ENCODE data around the gene CACNA1G. TPM values are rescaled to one million over a fixed set of nuclear protein-coding genes. Genes with fewer than 3 reads are reported as not detected.

Gene CACNA1G
- total RNA-seq, 1 experiment from 2014 or later = 6.7 TPM

GRCh38 chr17:50602836-50603235 lies 42.3 kb downstream of the CACNA1G start:
- POLR2A ChIA-PET = no interaction called here
- CTCF ChIA-PET = interaction anchor here (0.5 to 3.3 kb wide), 11 partner anchors 10 to 109 kb away, joined by 3 to 15 read pairs (median 3); partner anchors contain the start of gene CACNA1G

More at GRCh38 chr17:50602836-50603235, 42.3 kb downstream of the CACNA1G start:
- TF ChIP-seq ZBTB43 (CRISPR knock-in tag; IDR thresholded peaks at IDR 0.05) (no peak), E2F4 (CRISPR knock-in tag; IDR thresholded peaks at IDR 0.05; ENCODE audit: borderline replicate concordance, low read depth) (no peak), TCF7 (CRISPR knock-in tag; IDR thresholded peaks at IDR 0.05; ENCODE audit: low read depth) (no peak), ZMAT4 (CRISPR knock-in tag; IDR thresholded peaks at IDR 0.05) (no peak), ZNF396 (CRISPR knock-in tag; IDR thresholded peaks at IDR 0.05; ENCODE audit: borderline replicate concordance) (no peak), TEAD4 (CRISPR knock-in tag; IDR thresholded peaks at IDR 0.05) (no peak), ATF6 (CRISPR knock-in tag; IDR thresholded peaks at IDR 0.05) (no peak), NR2C2 (CRISPR knock-in tag; IDR thresholded peaks at IDR 0.05) (no peak), ELF4 (CRISPR knock-in tag; IDR thresholded peaks at IDR 0.05; ENCODE audit: low read depth) (no peak), ETV6 (CRISPR knock-in tag; IDR thresholded peaks at IDR 0.05) (no peak), GTF2I (CRISPR knock-in tag; conservative IDR thresholded peaks at IDR 0.05) (no peak), MAX (CRISPR knock-in tag; IDR thresholded peaks at IDR 0.05) (no peak), FOXP4 (CRISPR knock-in tag; IDR thresholded peaks at IDR 0.05) (no peak), IRF1 (CRISPR knock-in tag; IDR thresholded peaks at IDR 0.05) (no peak)
- Mint-ChIP-seq H3K27ac (no peak overlapping the region), H3K27me3 (ENCODE audit: low read depth) (no peaks in the 10 kb centered on the region), H3K9me3 (no peaks in the 10 kb centered on the region), H3K36me3 (no peaks in the 10 kb centered on the region), H3K4me3 (no peak overlapping the region), H3K4me1 (peaks cover 10% of the 10 kb centered on the region)
- DNase-seq (ENCODE audit: low spot score) (no peak), ATAC-seq (no peak)
